SK-N-SH treated with all-trans-retinoic acid at 6 μM for 48 hours (cell line): ENCODE data around the gene MINK1.

Source experiments
- ATAC-seq: fragments of 200-7000 bp; cut with Tn5 transposase; 3 replicates; pipeline ENCODE4 v1.9.1; 2020; ENCODE audit warnings: mild to moderate bottlenecking, moderate library complexity
- ARNTL ChIP-seq: fragments of 450-650 bp; formaldehyde crosslinking; IDR thresholded peaks from 2 replicates; pipeline ENCODE4 v1.5.0; 2020; ENCODE audit warnings: low read depth, mild to moderate bottlenecking, moderate library complexity, borderline replicate concordance
- BACH2 ChIP-seq: fragments of 250-450 bp; sonication (Bioruptor Pico); IDR thresholded peaks from 2 replicates; pipeline ENCODE4 v1.9.0; 2021; ENCODE audit warnings: mild to moderate bottlenecking, borderline replicate concordance
- CSDC2 ChIP-seq: fragments of 250-450 bp; sonication (Bioruptor Pico); IDR thresholded peaks from 2 replicates; pipeline ENCODE4 v1.5.0; 2020; ENCODE audit warnings: mild to moderate bottlenecking, moderate library complexity
- ESRRG ChIP-seq: fragments of 250-450 bp; sonication (Bioruptor Pico); IDR thresholded peaks from 2 replicates; pipeline ENCODE4 v1.6.1; 2021; ENCODE audit warnings: mild to moderate bottlenecking
- ISL1 ChIP-seq: fragments of 250-450 bp; sonication (Bioruptor Pico); IDR thresholded peaks from 2 replicates; pipeline ENCODE4 v2.1.2; 2022; ENCODE audit warnings: mild to moderate bottlenecking, moderate library complexity
- PATZ1 ChIP-seq: fragments of 250-450 bp; sonication (Bioruptor Pico); IDR thresholded peaks from 2 replicates; pipeline ENCODE4 v1.8.0; 2020; ENCODE audit warnings: mild to moderate bottlenecking, moderate library complexity, borderline replicate concordance
- POU6F1 ChIP-seq: fragments of 250-450 bp; sonication (Bioruptor Pico); IDR thresholded peaks from 2 replicates; pipeline ENCODE4 v1.8.0; 2021; ENCODE audit warnings: low read depth, mild to moderate bottlenecking, moderate library complexity, borderline replicate concordance
- PPARA ChIP-seq: fragments of 250-450 bp; sonication (Bioruptor Pico); IDR thresholded peaks from 2 replicates; pipeline ENCODE4 v1.5.0; 2020; ENCODE audit warnings: mild to moderate bottlenecking, borderline replicate concordance
- RARB ChIP-seq: fragments of 250-450 bp; sonication (Bioruptor Pico); IDR thresholded peaks from 2 replicates; pipeline ENCODE4 v1.8.0; 2021; ENCODE audit warnings: mild to moderate bottlenecking, moderate library complexity
- SNAI2 ChIP-seq: fragments of 250-450 bp; sonication (Bioruptor Pico); IDR thresholded peaks from 2 replicates; pipeline ENCODE4 v1.5.0; 2020; ENCODE audit warnings: mild to moderate bottlenecking, moderate library complexity
- TCF4 ChIP-seq: fragments of 250-450 bp; sonication (Bioruptor Pico); IDR thresholded peaks from 2 replicates; pipeline ENCODE4 v1.8.0; 2021; ENCODE audit warnings: mild to moderate bottlenecking, moderate library complexity, borderline replicate concordance
- TOX ChIP-seq: fragments of 250-450 bp; sonication (Bioruptor Pico); IDR thresholded peaks from 2 replicates; pipeline ENCODE4 v1.8.0; 2021; ENCODE audit warnings: mild to moderate bottlenecking, moderate library complexity, borderline replicate concordance
- ZC3H10 ChIP-seq: fragments of 250-450 bp; sonication (Bioruptor Pico); IDR thresholded peaks from 2 replicates; pipeline ENCODE4 v1.5.1; 2021; ENCODE audit warnings: mild to moderate bottlenecking, moderate library complexity
- ZFP3 ChIP-seq: fragments of 250-450 bp; sonication (Bioruptor Pico); IDR thresholded peaks from 2 replicates; pipeline ENCODE4 v1.5.0; 2020; ENCODE audit warnings: mild to moderate bottlenecking, moderate library complexity
- ZNF565 ChIP-seq: fragments of 450-650 bp; formaldehyde crosslinking; conservative IDR thresholded peaks from 2 replicates; pipeline ENCODE4 v1.5.0; 2020; ENCODE audit warnings: low read depth, mild to moderate bottlenecking, moderate library complexity
- ZNF8 ChIP-seq: fragments of 450-650 bp; formaldehyde crosslinking; IDR thresholded peaks from 2 replicates; pipeline ENCODE4 v1.5.0; 2020; ENCODE audit warnings: mild to moderate bottlenecking, moderate library complexity
- TF ChIP-seq, protein P1 (sequence below): fragments of 250-450 bp; sonication (Bioruptor Pico); IDR thresholded peaks from 2 replicates; pipeline ENCODE4 v1.5.1; 2021; ENCODE audit warnings: mild to moderate bottlenecking, moderate library complexity
- TF ChIP-seq, protein P2 (sequence below): fragments of 250-450 bp; sonication (Bioruptor Pico); IDR thresholded peaks from 2 replicates; pipeline ENCODE4 v1.5.1; 2020; ENCODE audit warnings: low read depth, mild to moderate bottlenecking, moderate library complexity

The MINK1 gene

GRCh38 chr17:4858068-4858881 is 25.1 kb downstream of the MINK1 start:
- TF ChIP-seq RARB (CRISPR knock-in tag) (no peak), SNAI2 (CRISPR knock-in tag) (no peak), POU6F1 (CRISPR knock-in tag) (no peak), PPARA (CRISPR knock-in tag) (no peak), ZNF565 (CRISPR knock-in tag) (no peak), BACH2 (CRISPR knock-in tag) (no peak), ESRRG (no peak), ZFP3 (CRISPR knock-in tag) (no peak), TOX (CRISPR knock-in tag) (no peak), CSDC2 (CRISPR knock-in tag) (no peak), ZC3H10 (no peak), PATZ1 (no peak), TCF4 (CRISPR knock-in tag) (no peak)
- TF ChIP-seq, protein P1, sequence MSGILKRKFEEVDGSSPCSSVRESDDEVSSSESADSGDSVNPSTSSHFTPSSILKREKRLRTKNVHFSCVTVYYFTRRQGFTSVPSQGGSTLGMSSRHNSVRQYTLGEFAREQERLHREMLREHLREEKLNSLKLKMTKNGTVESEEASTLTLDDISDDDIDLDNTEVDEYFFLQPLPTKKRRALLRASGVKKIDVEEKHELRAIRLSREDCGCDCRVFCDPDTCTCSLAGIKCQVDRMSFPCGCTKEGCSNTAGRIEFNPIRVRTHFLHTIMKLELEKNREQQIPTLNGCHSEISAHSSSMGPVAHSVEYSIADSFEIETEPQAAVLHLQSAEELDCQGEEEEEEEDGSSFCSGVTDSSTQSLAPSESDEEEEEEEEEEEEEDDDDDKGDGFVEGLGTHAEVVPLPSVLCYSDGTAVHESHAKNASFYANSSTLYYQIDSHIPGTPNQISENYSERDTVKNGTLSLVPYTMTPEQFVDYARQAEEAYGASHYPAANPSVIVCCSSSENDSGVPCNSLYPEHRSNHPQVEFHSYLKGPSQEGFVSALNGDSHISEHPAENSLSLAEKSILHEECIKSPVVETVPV (CRISPR knock-in tag) = no peak
- TF ChIP-seq, protein P2, sequence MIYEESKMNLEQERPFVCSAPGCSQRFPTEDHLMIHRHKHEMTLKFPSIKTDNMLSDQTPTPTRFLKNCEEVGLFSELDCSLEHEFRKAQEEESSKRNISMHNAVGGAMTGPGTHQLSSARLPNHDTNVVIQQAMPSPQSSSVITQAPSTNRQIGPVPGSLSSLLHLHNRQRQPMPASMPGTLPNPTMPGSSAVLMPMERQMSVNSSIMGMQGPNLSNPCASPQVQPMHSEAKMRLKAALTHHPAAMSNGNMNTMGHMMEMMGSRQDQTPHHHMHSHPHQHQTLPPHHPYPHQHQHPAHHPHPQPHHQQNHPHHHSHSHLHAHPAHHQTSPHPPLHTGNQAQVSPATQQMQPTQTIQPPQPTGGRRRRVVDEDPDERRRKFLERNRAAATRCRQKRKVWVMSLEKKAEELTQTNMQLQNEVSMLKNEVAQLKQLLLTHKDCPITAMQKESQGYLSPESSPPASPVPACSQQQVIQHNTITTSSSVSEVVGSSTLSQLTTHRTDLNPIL = no peak
- ATAC-seq = peak; percentile 76

GRCh38 chr17:4858882-4859260 is 25.7 kb downstream of the MINK1 start:
- no peak for TF ChIP-seq TOX (CRISPR knock-in tag)
- no peak for TF ChIP-seq ARNTL (CRISPR knock-in tag)
- no peak for TF ChIP-seq ZNF565 (CRISPR knock-in tag)
- 0 out of 2 replicates have a peak, but pooled peaks have one; percentile 26 for TF ChIP-seq PATZ1
- TF ChIP-seq ZC3H10 = no peak
- TF ChIP-seq ZNF8 (CRISPR knock-in tag) = no peak

GRCh38 chr17:4859816-4860625 is 26.9 kb downstream of the MINK1 start:
- no peak for ATAC-seq
- TF ChIP-seq ZNF565 (CRISPR knock-in tag) (no peak), TCF4 (CRISPR knock-in tag) (no peak), ISL1 (CRISPR knock-in tag) (no peak), ZNF8 (CRISPR knock-in tag) (no peak)

More at GRCh38 chr17:4858882-4859260, 25.7 kb downstream of the MINK1 start:
- peak; percentile 88 for ATAC-seq
